ENCODE results near the gene SPATA9.
"Not testable (repeated sequence)": the region's sequence is repeated elsewhere in the genome, so short reads cannot be mapped to it uniquely, and the experiment has no call there.

SPATA9 gene

GRCh38 chr5:95715799-95716461 lies 33.1 kb upstream of the SPATA9 start:
- no peak for DNase-seq

GRCh38 chr5:95713960-95714710 lies 31.3 kb upstream of the SPATA9 start:
- DNase-seq, result no peak

GRCh38 chr5:95713246-95713645 lies 30.5 kb upstream of the SPATA9 start:
- DNase-seq, result not testable (repeated sequence)

GRCh38 chr5:95712347-95712958 lies 29.7 kb upstream of the SPATA9 start:
- DNase-seq, result no peak

- DNase-seq, result no peak
These were observed 28.9 kb upstream of the SPATA9 start for GRCh38 chr5:95711501-95712346.

GRCh38 chr5:95710651-95711500 lies 28.1 kb upstream of the SPATA9 start:
- DNase-seq, result not testable (repeated sequence)

- no peak for DNase-seq
These were observed 27.3 kb upstream of the SPATA9 start for GRCh38 chr5:95709967-95710650.

- DNase-seq, result no peak
These were observed 26.1 kb upstream of the SPATA9 start for GRCh38 chr5:95708876-95709275.

GRCh38 chr5:95707534-95708188 lies 24.9 kb upstream of the SPATA9 start:
- DNase-seq, result not testable (repeated sequence)

- DNase-seq, result no peak
These were observed 24.3 kb upstream of the SPATA9 start for GRCh38 chr5:95707055-95707454.

- DNase-seq, result not testable (repeated sequence)
These were observed 23.4 kb upstream of the SPATA9 start for GRCh38 chr5:95706196-95706595.

GRCh38 chr5:95704150-95704549 lies 21.4 kb upstream of the SPATA9 start:
- DNase-seq, result no peak

- DNase-seq, result no peak
These were observed 18.3 kb upstream of the SPATA9 start for GRCh38 chr5:95701074-95701473.

GRCh38 chr5:95699337-95699736 lies 16.5 kb upstream of the SPATA9 start:
- no peak for DNase-seq

- no peak for DNase-seq
These were observed 15.2 kb upstream of the SPATA9 start for GRCh38 chr5:95697781-95698681.

- DNase-seq, result no peak
These were observed 7.5 kb upstream of the SPATA9 start for GRCh38 chr5:95690333-95690732.

- no peak for DNase-seq
These were observed 6.9 kb upstream of the SPATA9 start for GRCh38 chr5:95689680-95690079.

- no peak for DNase-seq
These were observed 3.9 kb upstream of the SPATA9 start for GRCh38 chr5:95686651-95687050.

- DNase-seq, result no peak
These were observed 1.6 kb upstream of the SPATA9 start for GRCh38 chr5:95684361-95684760.

GRCh38 chr5:95673081-95673480 lies 9.7 kb downstream of the SPATA9 start:
- no peak for DNase-seq

Measured in GDM1 (cell line).